Dendritic cell treated with granulocyte-macrophage colony-stimulating factor and Interleukin-4, amounts not matched to agents 40 ng/mL and 50 ng/mL, for 4 days (primary cell): Measurements from ENCODE around the gene COL21A1.

Source experiments
- H3K27ac Mint-ChIP-seq: one replicate; pipeline ENCODE4 v1.8.0; 2022; ENCODE audit warnings: mild to moderate bottlenecking, mixed read lengths
- H3K27me3 Mint-ChIP-seq: one replicate; pipeline ENCODE4 v1.8.0; 2022; ENCODE audit warnings: mild to moderate bottlenecking, mixed read lengths
- H3K36me3 Mint-ChIP-seq: one replicate; pipeline ENCODE4 v1.8.0; 2022; ENCODE audit warnings: low read depth, mixed read lengths
- H3K4me1 Mint-ChIP-seq: one replicate; pipeline ENCODE4 v1.8.0; 2022; ENCODE audit warnings: low read depth, mixed read lengths
- H3K4me3 Mint-ChIP-seq: one replicate; pipeline ENCODE4 v1.8.0; 2022; ENCODE audit warnings: mild to moderate bottlenecking, moderate library complexity, mixed read lengths
- H3K9me3 Mint-ChIP-seq: one replicate; pipeline ENCODE4 v1.8.0; 2022; ENCODE audit warnings: mixed read lengths
- intact Hi-C: fragments of 100-400 bp; cut with micrococcal nuclease; formaldehyde crosslinking; loops from one replicate; pipeline ENCODE4 v1.15.0; 2022

COL21A1 gene

GRCh38 chr6:56193846-56194245, 53.5 kb downstream of the COL21A1 start:
- Mint-ChIP-seq H3K4me3 (no peak overlapping the region), H3K36me3 (no peaks in the 10 kb centered on the region), H3K9me3 (peaks cover 26% of the 10 kb centered on the region), H3K27ac (no peak overlapping the region), H3K27me3 (peaks cover 2% of the 10 kb centered on the region), H3K4me1 (no peaks in the 10 kb centered on the region)
- intact Hi-C loops = no loop called here

GRCh38 chr6:56188429-56188828, 59.0 kb downstream of the COL21A1 start:
- no peaks in the 10 kb centered on the region for H3K27me3 Mint-ChIP-seq
- H3K36me3 Mint-ChIP-seq = no peaks in the 10 kb centered on the region
- no peaks in the 10 kb centered on the region for H3K4me1 Mint-ChIP-seq
- H3K4me3 Mint-ChIP-seq = no peak overlapping the region
- peaks cover 26% of the 10 kb centered on the region for H3K9me3 Mint-ChIP-seq
- no peak overlapping the region for H3K27ac Mint-ChIP-seq
- intact Hi-C loops = no loop called here

- H3K27me3 Mint-ChIP-seq = no peaks in the 10 kb centered on the region
- H3K4me1 Mint-ChIP-seq = no peaks in the 10 kb centered on the region
- peaks cover 26% of the 10 kb centered on the region for H3K9me3 Mint-ChIP-seq
- H3K27ac Mint-ChIP-seq = no peak overlapping the region
- H3K36me3 Mint-ChIP-seq = no peaks in the 10 kb centered on the region
- H3K4me3 Mint-ChIP-seq = no peak overlapping the region
- intact Hi-C loops = no loop called here
These were observed 59.7 kb downstream of the COL21A1 start for GRCh38 chr6:56187686-56188085.

GRCh38 chr6:56176741-56177140, 70.6 kb downstream of the COL21A1 start:
- H3K36me3 Mint-ChIP-seq = no peaks in the 10 kb centered on the region
- intact Hi-C loops = no loop called here
- H3K27ac Mint-ChIP-seq = no peak overlapping the region
- peaks cover 48% of the 10 kb centered on the region for H3K9me3 Mint-ChIP-seq
- no peak overlapping the region for H3K4me3 Mint-ChIP-seq
- H3K27me3 Mint-ChIP-seq = no peaks in the 10 kb centered on the region
- peaks cover 6% of the 10 kb centered on the region for H3K4me1 Mint-ChIP-seq

- Mint-ChIP-seq H3K27ac (no peak overlapping the region), H3K9me3 (peaks cover 52% of the 10 kb centered on the region), H3K27me3 (no peaks in the 10 kb centered on the region), H3K4me3 (no peak overlapping the region), H3K36me3 (no peaks in the 10 kb centered on the region), H3K4me1 (peaks cover 6% of the 10 kb centered on the region)
- intact Hi-C loops = no loop called here
These were observed 74.2 kb downstream of the COL21A1 start for GRCh38 chr6:56173228-56173627.

- Mint-ChIP-seq H3K36me3 (no peaks in the 10 kb centered on the region), H3K27me3 (no peaks in the 10 kb centered on the region), H3K4me1 (peaks cover 6% of the 10 kb centered on the region), H3K27ac (no peak overlapping the region), H3K9me3 (peaks cover 50% of the 10 kb centered on the region), H3K4me3 (no peak overlapping the region)
- intact Hi-C loops = no loop called here
These were observed 75.2 kb downstream of the COL21A1 start for GRCh38 chr6:56172144-56172543.

- Mint-ChIP-seq H3K4me1 (no peaks in the 10 kb centered on the region), H3K9me3 (peaks cover 29% of the 10 kb centered on the region), H3K27ac (no peak overlapping the region), H3K36me3 (no peaks in the 10 kb centered on the region), H3K27me3 (no peaks in the 10 kb centered on the region), H3K4me3 (no peak overlapping the region)
- intact Hi-C loops = no loop called here
These were observed 78.0 kb downstream of the COL21A1 start for GRCh38 chr6:56169366-56169765.

- H3K27me3 Mint-ChIP-seq = no peaks in the 10 kb centered on the region
- no peaks in the 10 kb centered on the region for H3K36me3 Mint-ChIP-seq
- intact Hi-C loops = no loop called here
- H3K4me1 Mint-ChIP-seq = no peaks in the 10 kb centered on the region
- no peak overlapping the region for H3K27ac Mint-ChIP-seq
- no peak overlapping the region for H3K4me3 Mint-ChIP-seq
- H3K9me3 Mint-ChIP-seq = peaks cover 22% of the 10 kb centered on the region
These were observed 78.8 kb downstream of the COL21A1 start for GRCh38 chr6:56168596-56168995.

- Mint-ChIP-seq H3K36me3 (no peaks in the 10 kb centered on the region), H3K27me3 (no peaks in the 10 kb centered on the region), H3K9me3 (no peaks in the 10 kb centered on the region), H3K4me1 (no peaks in the 10 kb centered on the region), H3K27ac (no peak overlapping the region), H3K4me3 (no peak overlapping the region)
- intact Hi-C loops = no loop called here
These were observed 85.3 kb downstream of the COL21A1 start for GRCh38 chr6:56162081-56162480.

GRCh38 chr6:56160489-56160888, 86.9 kb downstream of the COL21A1 start:
- no peaks in the 10 kb centered on the region for H3K9me3 Mint-ChIP-seq
- no peaks in the 10 kb centered on the region for H3K4me1 Mint-ChIP-seq
- H3K27me3 Mint-ChIP-seq = no peaks in the 10 kb centered on the region
- intact Hi-C loops = no loop called here
- H3K27ac Mint-ChIP-seq = no peak overlapping the region
- H3K4me3 Mint-ChIP-seq = no peak overlapping the region
- no peaks in the 10 kb centered on the region for H3K36me3 Mint-ChIP-seq

- Mint-ChIP-seq H3K4me3 (no peak overlapping the region), H3K4me1 (no peaks in the 10 kb centered on the region), H3K36me3 (no peaks in the 10 kb centered on the region)
These were observed 88.8 kb downstream of the COL21A1 start for GRCh38 chr6:56158571-56158970.

GRCh38 chr6:56156643-56157042, 90.7 kb downstream of the COL21A1 start:
- H3K4me1 Mint-ChIP-seq = no peaks in the 10 kb centered on the region
- peaks cover 25% of the 10 kb centered on the region for H3K9me3 Mint-ChIP-seq
- H3K27me3 Mint-ChIP-seq = no peaks in the 10 kb centered on the region
- intact Hi-C loops = no loop called here
- no peak overlapping the region for H3K4me3 Mint-ChIP-seq
- H3K27ac Mint-ChIP-seq = no peak overlapping the region
- H3K36me3 Mint-ChIP-seq = no peaks in the 10 kb centered on the region

More at GRCh38 chr6:56158571-56158970, 88.8 kb downstream of the COL21A1 start:
- intact Hi-C loops = no loop called here
- Mint-ChIP-seq H3K27me3 (no peaks in the 10 kb centered on the region), H3K27ac (no peak overlapping the region), H3K9me3 (peaks cover 16% of the 10 kb centered on the region)

- Mint-ChIP-seq H3K4me1 (no peaks in the 10 kb centered on the region), H3K4me3 (no peak overlapping the region), H3K27me3 (no peaks in the 10 kb centered on the region), H3K36me3 (no peaks in the 10 kb centered on the region), H3K9me3 (peaks cover 25% of the 10 kb centered on the region), H3K27ac (no peak overlapping the region)
- intact Hi-C loops = no loop called here
These were observed 91.7 kb downstream of the COL21A1 start for GRCh38 chr6:56155634-56156141.

GRCh38 chr6:56154076-56154475, 93.3 kb downstream of the COL21A1 start:
- no peaks in the 10 kb centered on the region for H3K27me3 Mint-ChIP-seq
- no peaks in the 10 kb centered on the region for H3K36me3 Mint-ChIP-seq
- no peaks in the 10 kb centered on the region for H3K4me1 Mint-ChIP-seq
- no peak overlapping the region for H3K4me3 Mint-ChIP-seq
- H3K27ac Mint-ChIP-seq = no peak overlapping the region
- H3K9me3 Mint-ChIP-seq = peaks cover 37% of the 10 kb centered on the region
- intact Hi-C loops = no loop called here

GRCh38 chr6:56152611-56153010, 94.8 kb downstream of the COL21A1 start:
- no peaks in the 10 kb centered on the region for H3K36me3 Mint-ChIP-seq

More at GRCh38 chr6:56152611-56153010, 94.8 kb downstream of the COL21A1 start:
- Mint-ChIP-seq H3K4me3 (no peak overlapping the region), H3K27ac (no peak overlapping the region), H3K4me1 (no peaks in the 10 kb centered on the region), H3K27me3 (no peaks in the 10 kb centered on the region), H3K9me3 (peaks cover 37% of the 10 kb centered on the region)
- intact Hi-C loops = no loop called here
